ENCODE results near the gene PDE2A.

Gene PDE2A

DNA sequence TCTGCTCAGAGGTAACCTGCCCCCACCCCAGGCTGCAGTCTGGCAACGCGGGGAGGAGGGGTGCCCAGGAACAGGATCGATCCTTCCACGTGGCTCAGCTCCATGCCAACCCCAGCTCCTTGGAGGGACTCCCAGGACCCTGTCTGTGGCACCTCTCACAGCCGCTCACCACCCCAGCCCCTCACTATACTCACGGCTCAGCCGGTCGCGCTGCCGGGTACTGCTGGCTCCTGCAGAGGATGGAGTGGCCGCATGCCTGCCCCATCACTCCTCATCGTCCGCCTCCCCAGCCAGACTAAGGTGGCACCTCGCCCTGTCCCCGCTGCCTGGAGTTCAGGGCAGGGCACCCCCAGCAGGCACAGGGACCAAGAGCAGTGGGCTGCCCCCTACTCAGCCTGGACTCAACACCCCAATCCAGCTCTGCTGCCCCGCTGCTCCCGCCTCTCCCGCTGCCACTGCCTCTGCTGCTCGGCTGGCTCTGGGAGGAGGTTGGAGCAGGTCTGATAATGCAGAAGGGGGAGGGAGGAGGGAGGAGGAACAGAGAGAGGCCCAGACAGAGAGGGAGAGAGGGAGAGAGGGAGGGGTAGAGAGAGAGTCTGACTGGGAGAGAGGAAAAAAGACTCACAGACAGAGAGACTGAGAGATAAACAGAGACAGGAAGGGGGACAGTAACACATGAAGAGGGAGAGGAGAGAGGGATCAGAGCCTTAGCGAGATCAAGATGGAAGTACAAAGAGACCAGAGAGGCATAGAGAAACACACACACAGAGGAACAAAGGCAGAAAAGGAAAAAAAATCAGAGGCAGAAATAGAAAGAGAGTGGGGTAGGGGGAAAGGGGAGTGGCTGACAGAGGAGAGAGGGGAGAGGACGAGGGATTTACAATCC is at the start of gene PDE2A:
Gene PDE2A, minus strand, starts transcription at position 480 of the 886 bp plus-strand sequence. Its CDS starts 215 bp downstream, at position 265.
- DNase-seq: no peak

DNA sequence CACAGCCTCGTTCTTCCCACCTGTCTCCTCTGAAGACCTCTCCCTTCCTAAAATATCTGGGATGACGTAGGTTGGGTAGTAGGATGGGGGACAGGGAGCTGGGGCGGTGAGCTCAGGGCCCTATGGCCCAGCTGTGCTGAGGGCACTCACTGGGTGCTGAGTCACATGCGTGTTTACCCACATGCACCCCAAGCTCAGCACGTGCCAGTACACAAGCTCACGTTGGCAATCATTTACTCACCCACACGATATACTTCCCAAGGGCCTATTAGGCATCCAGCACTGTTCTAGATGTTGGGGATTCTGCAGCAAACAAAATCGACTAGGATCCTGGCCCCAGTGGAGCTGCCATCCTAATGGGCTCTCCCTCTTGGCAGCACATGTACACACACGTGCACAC is 49.3 kb upstream of the PDE2A start:
- DNase-seq: no peak

DNA sequence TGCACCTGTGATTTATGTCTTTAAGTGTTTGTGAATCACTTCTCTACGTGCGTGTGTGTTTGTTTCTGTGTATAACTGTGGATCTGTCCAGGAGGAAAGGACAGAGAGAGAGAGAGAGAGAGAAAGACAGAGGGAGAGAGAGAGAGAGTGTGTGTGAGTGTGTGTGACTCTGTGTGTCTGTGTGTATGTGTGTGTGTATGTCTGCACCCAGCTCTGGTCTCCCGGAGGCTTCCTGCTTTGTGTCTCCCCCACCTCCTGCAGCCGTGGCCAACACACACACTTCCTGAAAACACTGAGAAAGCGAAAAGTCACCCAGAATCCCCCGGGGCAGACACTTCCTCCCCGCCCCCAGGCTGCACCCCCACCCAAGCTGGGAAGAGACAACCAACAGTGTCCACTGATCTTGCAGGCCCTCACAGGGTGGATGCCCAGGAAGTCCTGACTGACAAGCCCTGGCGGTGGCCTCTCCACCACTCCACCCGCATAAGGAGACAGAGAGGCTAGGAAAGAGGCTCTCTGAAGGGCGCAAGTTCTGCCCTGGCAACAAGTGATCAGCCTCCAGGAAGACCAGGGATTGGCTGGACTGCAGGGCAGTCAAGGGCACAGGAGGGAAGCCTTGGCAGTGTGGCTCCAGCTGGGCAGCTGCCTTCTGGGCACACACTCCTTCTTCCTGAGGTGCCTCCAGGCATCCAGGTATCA is 48.0 kb upstream of the PDE2A start:
- DNase-seq: peak; percentile 82

DNA sequence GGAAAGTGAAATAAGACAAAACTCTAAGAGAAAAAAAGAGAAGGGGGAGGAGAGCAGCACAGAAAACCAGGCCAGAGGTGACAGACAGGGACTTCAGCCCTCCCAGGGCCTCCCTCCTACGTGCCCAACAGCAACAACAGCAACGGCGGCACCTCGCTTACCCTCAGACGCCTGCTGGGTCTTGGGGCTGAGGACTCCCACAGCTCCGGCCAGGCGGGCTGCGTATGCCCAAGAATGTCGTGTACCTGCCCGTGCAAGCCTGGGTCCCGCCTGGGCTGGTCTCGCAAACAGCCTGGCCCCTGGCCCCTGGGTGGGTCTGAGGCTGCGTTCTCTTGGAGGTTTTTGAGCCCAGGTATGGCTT is 47.4 kb upstream of the PDE2A start:
- DNase-seq: peak; percentile 29

DNA sequence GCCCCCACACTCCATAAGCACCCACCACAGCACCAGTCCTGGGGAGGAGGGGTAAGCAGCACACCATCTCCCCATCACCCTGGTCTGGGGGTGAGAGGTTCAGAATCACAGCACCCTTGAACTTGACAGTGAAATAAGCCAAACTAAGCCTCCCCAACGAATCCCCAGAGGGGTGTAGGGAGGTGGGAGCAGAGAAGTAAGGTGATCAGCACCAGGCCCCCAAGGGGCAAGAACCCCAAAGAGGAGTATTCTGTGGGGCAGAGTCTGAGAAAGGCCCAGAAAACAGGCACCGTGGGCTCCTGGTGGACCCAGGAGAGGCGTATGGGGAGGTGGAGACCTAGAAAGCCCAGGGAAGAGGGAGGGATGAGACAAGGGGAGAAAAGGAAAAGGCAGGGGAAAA is 47.1 kb upstream of the PDE2A start:
- no peak for DNase-seq

DNA sequence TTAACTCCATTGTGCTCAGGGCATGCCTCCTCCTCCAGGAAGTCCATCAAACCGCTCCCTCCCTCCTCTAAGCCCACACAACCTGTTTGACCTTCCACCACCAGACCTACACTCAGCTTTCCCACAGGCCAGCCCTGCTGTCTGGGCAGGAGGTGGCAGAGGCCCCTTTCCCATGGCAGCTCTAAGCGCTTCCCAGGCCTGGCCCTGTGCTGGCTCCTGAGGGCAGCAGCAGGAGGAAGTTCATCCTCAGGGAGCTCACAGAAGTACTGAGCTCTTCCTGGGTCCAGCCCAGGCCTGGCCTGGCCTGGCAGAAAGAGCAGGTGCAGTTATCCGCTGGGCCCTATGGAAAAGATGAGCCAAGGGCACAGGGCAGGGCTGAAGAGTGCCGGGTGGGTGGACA is 46.6 kb upstream of the PDE2A start:
- DNase-seq: no peak

DNA sequence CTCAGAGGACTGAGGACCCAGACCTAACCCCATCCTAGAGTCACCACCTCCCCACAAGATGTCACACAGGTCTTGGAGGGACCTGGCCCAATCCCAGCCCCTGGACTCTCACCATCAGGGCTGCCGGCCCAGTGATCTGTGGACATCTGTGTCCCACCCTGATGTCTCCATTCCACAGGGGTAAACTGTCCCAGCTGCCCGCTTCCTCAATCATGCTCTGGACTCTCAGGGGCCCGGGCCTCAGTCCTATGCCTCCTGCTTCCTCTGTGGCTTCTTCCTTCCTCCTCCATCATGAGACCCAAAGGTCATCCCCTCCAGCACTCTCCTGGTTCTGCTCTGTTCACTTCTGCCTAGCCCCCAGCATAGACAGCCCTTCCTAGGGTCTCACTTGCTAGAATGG is 45.8 kb upstream of the PDE2A start:
- no peak for DNase-seq

DNA sequence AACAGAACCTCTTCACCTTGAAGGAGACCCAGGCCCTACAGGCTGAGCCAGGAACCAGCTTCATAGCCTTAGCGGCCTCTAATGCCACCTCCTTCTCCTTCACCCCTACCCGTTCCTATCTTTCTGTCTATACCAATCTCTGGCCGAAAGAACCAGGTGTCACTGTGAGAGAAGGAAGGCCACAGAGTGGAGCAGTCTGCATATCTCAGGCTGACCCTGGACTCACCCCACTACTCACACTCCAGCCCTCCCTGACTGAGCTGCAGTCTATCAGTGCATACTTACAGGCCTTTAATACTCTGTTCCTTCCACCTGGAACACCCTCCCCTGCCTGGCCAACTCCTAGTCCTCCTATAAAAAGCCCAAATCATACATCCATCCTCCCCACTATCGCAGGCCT is 45.3 kb upstream of the PDE2A start:
- DNase-seq: no peak

DNA sequence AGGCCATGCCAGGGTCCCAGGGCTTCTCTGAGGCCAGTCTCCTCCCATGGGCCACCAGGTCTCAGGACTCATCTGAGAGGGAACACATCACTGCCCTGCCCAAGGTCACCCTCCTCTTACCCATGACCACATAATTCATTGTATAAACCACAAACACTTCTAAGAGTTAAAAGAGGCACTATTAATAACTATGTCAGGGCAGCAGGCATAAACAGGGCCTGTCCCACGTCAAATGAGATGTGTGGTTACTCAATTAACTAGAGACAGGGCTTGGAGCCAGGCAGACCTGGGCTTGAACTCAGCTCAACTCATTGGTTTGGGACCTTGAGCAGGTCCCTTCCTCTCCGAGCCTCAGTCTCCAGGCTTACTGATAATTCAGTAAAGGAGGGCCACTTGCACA is 44.9 kb upstream of the PDE2A start:
- DNase-seq: no peak

DNA sequence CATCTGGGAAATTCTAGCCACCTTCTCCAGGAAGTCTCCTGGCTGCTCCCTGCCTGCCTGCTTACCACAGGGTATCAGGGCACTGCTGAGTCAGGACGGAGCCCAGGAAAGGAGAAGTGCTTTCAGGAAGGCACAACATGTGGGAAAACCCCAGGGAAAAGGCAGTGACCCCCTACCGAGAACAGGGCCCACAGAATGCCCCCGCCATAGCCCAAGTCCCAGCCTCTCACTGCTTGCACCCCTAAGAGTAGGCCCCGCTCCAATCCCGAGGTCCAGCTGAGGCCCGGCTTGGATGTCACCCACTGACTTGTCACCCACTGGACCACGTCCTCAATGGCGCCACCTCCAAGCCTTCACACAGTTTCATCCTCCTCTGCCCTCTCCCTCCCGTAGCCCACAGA is 43.9 kb upstream of the PDE2A start:
- no peak for DNase-seq

DNA sequence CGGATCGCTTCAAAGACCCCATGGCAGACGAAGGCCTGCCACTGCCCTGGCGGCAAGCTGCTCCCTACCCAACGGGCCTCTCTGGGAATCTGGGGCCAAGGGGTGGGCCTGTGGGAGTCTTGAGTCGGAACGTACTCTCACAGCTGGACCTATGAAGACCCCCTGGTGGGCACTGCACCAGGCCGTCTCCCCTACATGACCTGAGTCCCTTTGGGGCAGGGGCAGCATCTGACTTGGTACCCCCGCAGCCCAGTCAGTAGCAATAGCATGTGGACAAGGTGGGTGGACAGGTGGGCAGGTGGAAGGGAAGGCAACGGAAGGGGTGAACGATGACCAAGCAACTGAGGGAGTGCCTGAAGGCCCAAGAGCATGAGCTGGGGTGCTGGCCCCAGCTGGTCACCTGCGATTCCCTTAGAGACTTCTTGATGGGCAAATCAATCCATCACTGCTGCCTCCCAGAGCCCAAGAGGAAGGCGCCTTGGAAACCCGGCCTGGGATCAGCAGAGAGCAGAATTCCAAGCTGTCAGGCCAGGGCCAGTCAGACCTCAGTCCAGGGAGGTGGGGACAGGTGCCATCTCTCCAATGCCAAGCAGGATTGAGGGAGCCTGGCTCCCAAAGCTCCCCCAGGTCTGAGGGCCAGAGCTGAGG is 42.7 kb upstream of the PDE2A start:
- no peak for DNase-seq

DNA sequence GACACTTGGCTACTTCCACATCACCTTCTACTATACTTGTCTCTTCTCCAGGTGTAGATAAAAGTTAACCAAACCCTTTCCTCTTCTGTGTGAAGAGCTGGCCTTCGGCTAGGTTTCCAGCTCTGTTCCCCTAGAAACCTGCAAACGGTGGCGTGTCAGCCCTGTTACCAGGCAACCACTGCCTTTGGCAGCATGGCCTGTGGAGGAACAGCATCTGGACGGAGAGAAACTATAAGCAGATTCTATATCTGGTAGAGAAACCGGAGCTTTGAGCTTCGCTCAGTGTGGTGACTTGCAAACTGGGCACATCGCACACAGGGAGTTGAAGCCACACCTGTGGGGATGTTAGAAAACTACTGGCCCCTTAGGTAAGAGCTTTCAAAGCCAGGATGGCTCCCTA is 42.1 kb upstream of the PDE2A start:
- DNase-seq: no peak

DNA sequence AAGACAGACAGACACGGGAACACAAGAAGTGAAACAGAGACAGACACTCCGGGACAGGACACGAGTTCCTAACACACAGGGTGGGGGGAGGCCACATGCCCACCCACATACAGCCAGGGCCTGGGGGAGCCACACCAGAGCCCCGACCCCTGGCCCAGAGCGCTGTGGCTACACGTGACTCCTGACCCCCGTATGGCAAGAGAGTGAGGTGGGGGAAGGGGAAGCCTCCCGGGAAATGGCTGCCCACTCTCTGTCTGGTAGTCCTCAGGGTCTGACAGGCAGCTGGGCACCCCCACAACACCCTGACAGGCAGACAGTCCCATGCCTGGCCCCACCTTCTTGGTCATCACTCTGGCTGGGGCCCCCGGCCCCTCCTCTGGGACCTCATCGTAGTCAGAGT is 38.6 kb upstream of the PDE2A start:
- no peak for DNase-seq

DNA sequence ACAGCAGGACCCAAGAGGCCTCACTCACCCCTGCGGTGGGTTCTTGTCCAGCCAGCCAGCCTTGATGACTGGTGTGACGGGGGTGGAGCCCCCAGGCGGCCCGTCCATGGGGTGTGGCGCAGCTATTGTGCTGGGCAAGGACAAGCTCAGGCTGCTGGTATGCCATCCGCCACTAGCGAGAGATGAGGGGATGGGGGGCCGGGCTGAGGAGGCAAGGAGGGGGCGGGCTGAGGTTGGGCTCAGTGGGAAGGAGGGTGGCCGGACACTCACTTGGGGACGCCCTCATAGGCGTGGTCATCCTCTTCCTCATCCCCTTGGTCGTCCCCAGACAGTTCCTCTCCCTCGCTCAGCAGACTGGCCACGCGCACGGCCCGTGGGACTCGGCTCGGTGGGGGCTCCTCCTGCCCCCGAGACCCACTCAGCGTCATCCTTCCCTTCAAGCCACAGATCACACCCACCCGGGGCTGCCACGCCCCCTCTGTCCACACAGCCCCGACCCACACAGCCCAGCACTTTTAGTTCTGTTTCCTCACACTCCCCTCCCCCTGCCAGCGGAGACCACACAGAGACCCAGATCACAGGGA is 38.0 kb upstream of the PDE2A start:
- no peak for DNase-seq

DNA sequence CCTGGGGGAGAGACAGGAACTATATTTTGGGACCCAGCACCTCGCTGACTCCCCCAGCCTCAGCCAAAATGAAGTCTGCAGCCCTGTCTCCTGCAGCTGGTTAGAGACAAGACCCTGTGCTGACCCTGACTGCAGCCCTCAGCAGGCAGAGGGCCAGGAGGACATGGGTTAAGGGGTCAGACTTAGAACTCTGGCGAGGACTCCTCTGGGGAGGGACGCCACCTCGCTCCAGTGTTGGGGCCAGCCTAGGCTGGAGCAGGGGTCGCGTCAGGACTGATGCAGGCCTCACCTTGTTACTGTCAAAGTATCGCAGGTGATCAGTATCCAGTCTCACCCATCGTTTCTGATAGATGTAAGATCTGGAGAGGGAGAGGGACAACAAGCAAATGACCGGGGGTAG is 36.9 kb upstream of the PDE2A start:
- no peak for DNase-seq

DNA sequence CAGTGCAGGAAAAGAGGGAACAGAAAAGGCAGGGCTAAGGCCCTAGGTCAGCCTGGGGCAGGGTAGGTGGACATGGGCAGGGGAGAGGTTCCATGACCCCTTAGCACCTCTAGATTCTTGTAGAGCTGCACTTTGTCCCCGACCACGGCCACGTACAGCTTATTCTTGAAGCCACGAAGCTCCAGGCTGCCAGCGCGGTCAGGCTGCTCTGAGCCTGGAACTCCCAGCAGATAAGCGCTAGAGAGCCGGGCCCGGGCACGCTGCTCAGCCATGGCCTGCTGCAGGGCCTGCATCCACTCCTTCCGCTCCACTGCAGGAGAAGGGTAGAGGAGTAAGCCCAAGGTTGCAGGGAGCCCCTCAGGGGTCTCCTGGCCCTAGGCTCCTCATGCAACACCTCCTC is 36.1 kb upstream of the PDE2A start:
- no peak for DNase-seq

DNA sequence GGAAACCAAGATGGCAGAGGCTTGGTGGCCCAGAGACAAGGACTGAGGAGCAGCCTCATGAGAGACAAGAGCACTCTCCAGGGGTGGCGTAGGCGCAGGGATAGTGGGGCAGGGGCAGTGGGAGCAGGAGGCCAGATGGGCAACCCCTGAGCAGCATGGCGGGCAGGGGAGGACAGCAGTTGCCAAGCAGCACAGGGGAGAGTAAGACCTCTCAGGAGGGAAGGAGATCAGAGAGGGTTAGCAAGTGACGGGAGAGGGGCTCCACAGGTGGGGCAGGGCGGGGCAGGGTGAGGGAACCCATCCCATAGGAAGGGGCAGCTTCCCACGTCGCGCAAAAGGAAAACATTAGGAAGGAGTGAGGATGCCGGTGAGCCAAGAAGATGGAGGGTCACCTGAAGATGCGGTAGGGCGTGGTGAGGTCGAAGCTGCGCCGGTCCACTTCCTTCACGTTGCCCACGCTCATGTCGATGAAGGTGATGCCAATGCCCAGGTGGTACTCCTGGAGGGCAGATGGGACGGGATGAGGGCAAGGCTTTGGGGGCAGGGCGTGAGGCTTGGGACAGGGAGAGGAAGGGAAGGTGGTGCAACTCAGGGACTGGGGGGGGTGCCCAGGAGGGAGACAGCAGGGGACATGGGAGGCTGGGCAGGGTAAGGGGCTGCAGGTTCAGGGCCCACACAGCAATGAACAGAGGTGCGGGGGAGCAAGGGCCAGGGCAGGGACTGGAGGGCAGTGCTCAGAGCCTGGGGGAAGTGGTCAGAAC is 35.4 kb upstream of the PDE2A start:
- no peak for DNase-seq

DNA sequence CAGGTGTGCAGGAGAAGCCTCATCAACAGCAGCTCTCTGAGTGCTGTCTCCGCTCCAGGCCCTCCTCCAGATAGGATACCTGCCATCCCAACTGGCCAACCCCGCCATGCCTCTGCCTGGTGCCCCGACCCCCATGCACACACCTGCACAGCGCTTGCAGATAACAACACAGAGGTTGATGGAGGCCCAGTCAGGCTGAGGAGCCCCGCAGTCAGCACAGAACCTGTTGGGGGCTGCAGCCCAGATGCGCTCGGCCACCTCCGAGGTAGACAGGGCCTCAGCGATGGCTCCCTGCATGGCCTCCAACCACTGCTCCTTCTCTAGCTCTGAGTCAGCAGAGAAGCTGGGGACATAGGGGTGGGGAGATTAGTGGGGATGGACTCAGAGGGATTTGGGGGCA is 32.8 kb upstream of the PDE2A start:
- DNase-seq: no peak

DNA sequence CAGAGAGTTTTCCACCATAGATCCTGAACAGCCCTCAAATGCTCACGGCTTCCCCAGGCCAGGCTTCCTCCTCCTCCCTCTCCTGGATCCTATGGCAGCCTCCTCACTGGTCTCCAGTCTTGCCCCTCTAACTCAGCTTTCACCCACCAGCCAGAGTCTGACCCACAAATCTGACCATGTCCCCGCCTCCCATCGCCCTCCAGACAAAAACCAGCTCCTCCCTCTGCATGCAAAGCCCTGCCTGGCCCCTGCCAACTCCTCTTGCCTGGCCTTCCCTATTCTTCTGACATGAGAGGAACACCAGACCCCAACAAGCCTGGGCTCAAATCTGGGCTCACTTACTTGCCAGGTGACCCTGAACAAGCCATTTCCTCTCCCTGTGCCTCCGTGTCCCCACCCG is 32.4 kb upstream of the PDE2A start:
- no peak for DNase-seq

DNA sequence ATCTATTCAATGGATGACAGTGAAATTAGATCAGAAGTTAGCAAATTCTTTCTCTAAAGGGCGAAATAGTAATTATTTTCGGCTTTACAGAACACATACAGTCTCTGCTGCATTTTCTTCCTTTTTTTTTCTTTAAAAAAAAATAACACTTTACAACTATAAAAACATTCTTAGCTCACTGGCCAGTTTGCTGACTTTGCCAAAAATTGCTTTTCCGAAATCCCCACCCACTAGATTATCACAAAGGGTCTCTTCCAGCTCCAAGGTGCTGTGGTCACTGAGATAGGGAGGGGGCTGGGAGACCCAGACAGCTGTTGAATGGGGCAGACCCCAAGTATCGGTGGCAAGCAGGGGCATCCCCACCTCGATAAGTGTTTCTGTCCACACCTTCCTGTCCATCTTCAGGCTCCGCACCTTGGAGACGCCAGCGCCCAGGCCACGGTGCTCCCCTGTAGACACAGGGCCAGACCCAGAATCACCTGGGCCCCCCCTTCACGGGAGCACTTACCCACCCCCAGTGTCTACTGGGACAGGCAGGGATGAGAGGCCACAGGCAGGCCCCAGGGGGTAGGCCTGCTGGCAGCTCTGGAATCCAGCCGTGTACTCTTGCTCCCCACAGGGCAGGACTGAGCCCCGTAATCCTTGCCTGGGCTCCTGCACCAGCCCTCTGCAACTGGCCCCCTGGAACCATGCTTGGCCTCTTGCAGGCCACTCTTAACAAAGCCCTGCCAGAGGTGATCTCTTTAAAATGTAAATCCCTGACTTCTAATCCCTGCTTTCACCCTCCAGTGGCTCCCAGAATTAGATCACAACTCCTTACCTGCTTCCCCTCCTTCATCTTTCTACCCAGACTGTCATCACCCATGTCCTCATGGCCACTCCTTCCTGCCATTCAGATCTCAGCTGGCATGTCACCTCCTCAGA is 31.5 kb upstream of the PDE2A start:
- DNase-seq: no peak

DNA sequence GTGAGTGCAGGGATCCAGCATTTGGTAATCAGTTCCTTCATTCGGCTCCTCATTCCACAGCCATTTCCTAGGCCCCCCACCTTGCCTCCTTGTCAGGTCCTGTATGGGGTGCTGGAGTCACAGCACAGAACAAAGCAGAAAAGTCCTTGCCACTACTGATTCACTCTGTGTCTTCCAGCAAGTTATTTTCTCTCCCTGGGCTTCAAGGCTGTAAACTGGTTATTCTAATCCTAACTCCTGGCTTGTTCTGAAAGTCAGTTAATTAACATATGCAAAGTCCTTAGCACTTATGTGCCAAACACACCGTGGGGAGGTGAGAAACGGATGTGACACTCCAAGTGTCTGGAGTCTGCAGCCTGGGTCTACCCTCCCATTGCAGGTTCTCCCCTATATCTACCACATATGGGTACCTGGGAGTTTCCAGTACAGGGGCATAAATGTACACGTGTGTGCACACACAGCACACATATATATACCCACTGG is 30.6 kb upstream of the PDE2A start:
- DNase-seq: no peak

All from activated effector memory CD4-positive, alpha-beta T cell treated with Interleukin-2 at 50 U/mL for 16 hours (primary cell).